Endothelial cell of umbilical vein (primary cell): ENCODE data around the gene OLFML2A.

Experiments
- CTCF ChIP-seq, 2 donors: IDR thresholded peaks; 1 replicate in 1 of 2; 2 replicates in 1 of 2; pipeline ENCODE4 v1.5.1; 2011; ENCODE audit warnings: low read length in 2 of 2, mild to moderate bottlenecking in 2 of 2, moderate library complexity in 2 of 2, control low read depth in 1 of 2, inconsistent platforms in 1 of 2, low read depth in 1 of 2; ENCODE audit not compliant: insufficient read depth in 1 of 2; ENCODE audit errors: extremely low read depth in 1 of 2
- EZH2 ChIP-seq: IDR thresholded peaks from 2 replicates; pipeline ENCODE4 v1.6.1; 2012; ENCODE audit warnings: borderline replicate concordance, low read depth, mild to moderate bottlenecking, moderate library complexity, low read length, inconsistent platforms; ENCODE audit not compliant: severe bottlenecking
- MYC ChIP-seq: IDR thresholded peaks from one replicate; pipeline ENCODE4 v1.6.1; 2011; ENCODE audit warnings: mild to moderate bottlenecking, low read depth, low read length
- POLR2A ChIP-seq: IDR thresholded peaks from 2 replicates; pipeline ENCODE4 v1.6.1; 2012; ENCODE audit warnings: low read depth, mild to moderate bottlenecking, control low read depth, low read length
- TF ChIP-seq, protein P1 (sequence below): IDR thresholded peaks from 2 replicates; pipeline ENCODE4 v1.6.1; 2011; ENCODE audit not compliant: insufficient read depth, insufficient read length

- TF ChIP-seq POLR2A: no peak
- no peak for TF ChIP-seq MYC
- TF ChIP-seq EZH2: no peak
- no peak for TF ChIP-seq CTCF (IDR thresholded peaks at IDR 0.05; ENCODE audit: extremely low read depth in 1 of 2, insufficient read depth in 1 of 2, low read depth in 1 of 2, low read length in 2 of 2)
- TF ChIP-seq, protein P1, sequence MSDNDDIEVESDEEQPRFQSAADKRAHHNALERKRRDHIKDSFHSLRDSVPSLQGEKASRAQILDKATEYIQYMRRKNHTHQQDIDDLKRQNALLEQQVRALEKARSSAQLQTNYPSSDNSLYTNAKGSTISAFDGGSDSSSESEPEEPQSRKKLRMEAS: no peak
Measured at GRCh38 chr9:124831642-124832364, 54.9 kb downstream of the OLFML2A start.
